Measurements from ENCODE around the gene SELENOP. TPM values are rescaled to one million over a fixed set of nuclear protein-coding genes. Genes with fewer than 3 reads are reported as not detected.

SELENOP gene
- total and polyA plus RNA-seq, 2 experiments from 2014 or later = 11.0 to 12.3 TPM

GRCh38 chr5:42761791-42762190 is 49.9 kb downstream of the SELENOP start:
- no peak for TF ChIP-seq NANOG (IDR thresholded peaks at IDR 0.05; ENCODE audit: borderline replicate concordance)
- no peak for TF ChIP-seq ZNF331 (CRISPR knock-in tag; IDR thresholded peaks at IDR 0.05; ENCODE audit: low read depth)
- TF ChIP-seq, protein P1, sequence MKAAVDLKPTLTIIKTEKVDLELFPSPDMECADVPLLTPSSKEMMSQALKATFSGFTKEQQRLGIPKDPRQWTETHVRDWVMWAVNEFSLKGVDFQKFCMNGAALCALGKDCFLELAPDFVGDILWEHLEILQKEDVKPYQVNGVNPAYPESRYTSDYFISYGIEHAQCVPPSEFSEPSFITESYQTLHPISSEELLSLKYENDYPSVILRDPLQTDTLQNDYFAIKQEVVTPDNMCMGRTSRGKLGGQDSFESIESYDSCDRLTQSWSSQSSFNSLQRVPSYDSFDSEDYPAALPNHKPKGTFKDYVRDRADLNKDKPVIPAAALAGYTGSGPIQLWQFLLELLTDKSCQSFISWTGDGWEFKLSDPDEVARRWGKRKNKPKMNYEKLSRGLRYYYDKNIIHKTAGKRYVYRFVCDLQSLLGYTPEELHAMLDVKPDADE (IDR thresholded peaks at IDR 0.05) = no peak
- no peak for TF ChIP-seq CREB1 (CRISPR knock-in tag; IDR thresholded peaks at IDR 0.05; ENCODE audit: low read depth)
- no peak for TF ChIP-seq JUNB (IDR thresholded peaks at IDR 0.05; ENCODE audit: unreplicated experiment)
- TF ChIP-seq ZNF462 (CRISPR knock-in tag; IDR thresholded peaks at IDR 0.05) = no peak
- TF ChIP-seq ZNF114 (CRISPR knock-in tag; IDR thresholded peaks at IDR 0.05) = no peak
- TF ChIP-seq, protein P2, sequence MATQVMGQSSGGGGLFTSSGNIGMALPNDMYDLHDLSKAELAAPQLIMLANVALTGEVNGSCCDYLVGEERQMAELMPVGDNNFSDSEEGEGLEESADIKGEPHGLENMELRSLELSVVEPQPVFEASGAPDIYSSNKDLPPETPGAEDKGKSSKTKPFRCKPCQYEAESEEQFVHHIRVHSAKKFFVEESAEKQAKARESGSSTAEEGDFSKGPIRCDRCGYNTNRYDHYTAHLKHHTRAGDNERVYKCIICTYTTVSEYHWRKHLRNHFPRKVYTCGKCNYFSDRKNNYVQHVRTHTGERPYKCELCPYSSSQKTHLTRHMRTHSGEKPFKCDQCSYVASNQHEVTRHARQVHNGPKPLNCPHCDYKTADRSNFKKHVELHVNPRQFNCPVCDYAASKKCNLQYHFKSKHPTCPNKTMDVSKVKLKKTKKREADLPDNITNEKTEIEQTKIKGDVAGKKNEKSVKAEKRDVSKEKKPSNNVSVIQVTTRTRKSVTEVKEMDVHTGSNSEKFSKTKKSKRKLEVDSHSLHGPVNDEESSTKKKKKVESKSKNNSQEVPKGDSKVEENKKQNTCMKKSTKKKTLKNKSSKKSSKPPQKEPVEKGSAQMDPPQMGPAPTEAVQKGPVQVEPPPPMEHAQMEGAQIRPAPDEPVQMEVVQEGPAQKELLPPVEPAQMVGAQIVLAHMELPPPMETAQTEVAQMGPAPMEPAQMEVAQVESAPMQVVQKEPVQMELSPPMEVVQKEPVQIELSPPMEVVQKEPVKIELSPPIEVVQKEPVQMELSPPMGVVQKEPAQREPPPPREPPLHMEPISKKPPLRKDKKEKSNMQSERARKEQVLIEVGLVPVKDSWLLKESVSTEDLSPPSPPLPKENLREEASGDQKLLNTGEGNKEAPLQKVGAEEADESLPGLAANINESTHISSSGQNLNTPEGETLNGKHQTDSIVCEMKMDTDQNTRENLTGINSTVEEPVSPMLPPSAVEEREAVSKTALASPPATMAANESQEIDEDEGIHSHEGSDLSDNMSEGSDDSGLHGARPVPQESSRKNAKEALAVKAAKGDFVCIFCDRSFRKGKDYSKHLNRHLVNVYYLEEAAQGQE (IDR thresholded peaks at IDR 0.05; ENCODE audit: unreplicated experiment) = no peak
- TF ChIP-seq, protein P3, sequence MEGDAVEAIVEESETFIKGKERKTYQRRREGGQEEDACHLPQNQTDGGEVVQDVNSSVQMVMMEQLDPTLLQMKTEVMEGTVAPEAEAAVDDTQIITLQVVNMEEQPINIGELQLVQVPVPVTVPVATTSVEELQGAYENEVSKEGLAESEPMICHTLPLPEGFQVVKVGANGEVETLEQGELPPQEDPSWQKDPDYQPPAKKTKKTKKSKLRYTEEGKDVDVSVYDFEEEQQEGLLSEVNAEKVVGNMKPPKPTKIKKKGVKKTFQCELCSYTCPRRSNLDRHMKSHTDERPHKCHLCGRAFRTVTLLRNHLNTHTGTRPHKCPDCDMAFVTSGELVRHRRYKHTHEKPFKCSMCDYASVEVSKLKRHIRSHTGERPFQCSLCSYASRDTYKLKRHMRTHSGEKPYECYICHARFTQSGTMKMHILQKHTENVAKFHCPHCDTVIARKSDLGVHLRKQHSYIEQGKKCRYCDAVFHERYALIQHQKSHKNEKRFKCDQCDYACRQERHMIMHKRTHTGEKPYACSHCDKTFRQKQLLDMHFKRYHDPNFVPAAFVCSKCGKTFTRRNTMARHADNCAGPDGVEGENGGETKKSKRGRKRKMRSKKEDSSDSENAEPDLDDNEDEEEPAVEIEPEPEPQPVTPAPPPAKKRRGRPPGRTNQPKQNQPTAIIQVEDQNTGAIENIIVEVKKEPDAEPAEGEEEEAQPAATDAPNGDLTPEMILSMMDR (conservative IDR thresholded peaks at IDR 0.05; ENCODE audit: low read depth in 2 of 2) = no peak
- TF ChIP-seq EZH2 (IDR thresholded peaks at IDR 0.05; ENCODE audit: low read depth, unreplicated experiment) = no peak
- TF ChIP-seq EZH2phosphoT487 (IDR thresholded peaks at IDR 0.05; ENCODE audit: unreplicated experiment) = no peak
- no peak for TF ChIP-seq STAT1 (IDR thresholded peaks at IDR 0.05; ENCODE audit: unreplicated experiment)
- TF ChIP-seq POLR2AphosphoS5 (IDR thresholded peaks at IDR 0.05; ENCODE audit: low read depth) = no peak
- no peak for ATAC-seq
- no peaks in the 10 kb centered on the region for H3K27me3 Mint-ChIP-seq (ENCODE audit: insufficient read depth, low read depth, poor library complexity)

More at GRCh38 chr5:42761791-42762190, 49.9 kb downstream of the SELENOP start:
- no peaks in the 10 kb centered on the region for H4K20me1 ChIP-seq (replicated peaks; ENCODE audit: insufficient read depth)
- H2AFZ ChIP-seq = no peak overlapping the region
- no peaks in the 10 kb centered on the region for H3K9me2 ChIP-seq (ENCODE audit: insufficient read depth)
- no peaks in the 10 kb centered on the region; the same call in 1 of the 2 replicates for H3K79me2 ChIP-seq (replicated peaks; ENCODE audit: insufficient read depth)
- Mint-ChIP-seq H3K9me3 (no peaks in the 10 kb centered on the region), H3K4me1 (peaks cover 11% of the 10 kb centered on the region; the same call in 2 of the 3 replicates), H3K27ac (no peak overlapping the region), H3K4me3 (no peak overlapping the region), H3K36me3 (ENCODE audit: low read depth) (peaks cover 41% of the 10 kb centered on the region; the same call in 2 of the 3 replicates)
- no peaks in the 10 kb centered on the region for H3K27me3 ChIP-seq (ENCODE audit: insufficient read depth)
- DNase-seq (ENCODE audit: low spot score) = no peak
- peaks cover 5% of the 10 kb centered on the region for H3K4me1 ChIP-seq (ENCODE audit: insufficient read depth)
- H3K4me2 ChIP-seq = no peak overlapping the region
- no peak overlapping the region for H3K4me3 ChIP-seq
- H3F3A ChIP-seq (replicated peaks; ENCODE audit: low read depth) = no peaks in the 10 kb centered on the region
- H3K36me3 ChIP-seq (ENCODE audit: insufficient read depth) = no peaks in the 10 kb centered on the region
- H3K27ac ChIP-seq (ENCODE audit: low read depth) = no peak overlapping the region
